ENCODE data around the gene D2HGDH.

The D2HGDH gene

DNA sequence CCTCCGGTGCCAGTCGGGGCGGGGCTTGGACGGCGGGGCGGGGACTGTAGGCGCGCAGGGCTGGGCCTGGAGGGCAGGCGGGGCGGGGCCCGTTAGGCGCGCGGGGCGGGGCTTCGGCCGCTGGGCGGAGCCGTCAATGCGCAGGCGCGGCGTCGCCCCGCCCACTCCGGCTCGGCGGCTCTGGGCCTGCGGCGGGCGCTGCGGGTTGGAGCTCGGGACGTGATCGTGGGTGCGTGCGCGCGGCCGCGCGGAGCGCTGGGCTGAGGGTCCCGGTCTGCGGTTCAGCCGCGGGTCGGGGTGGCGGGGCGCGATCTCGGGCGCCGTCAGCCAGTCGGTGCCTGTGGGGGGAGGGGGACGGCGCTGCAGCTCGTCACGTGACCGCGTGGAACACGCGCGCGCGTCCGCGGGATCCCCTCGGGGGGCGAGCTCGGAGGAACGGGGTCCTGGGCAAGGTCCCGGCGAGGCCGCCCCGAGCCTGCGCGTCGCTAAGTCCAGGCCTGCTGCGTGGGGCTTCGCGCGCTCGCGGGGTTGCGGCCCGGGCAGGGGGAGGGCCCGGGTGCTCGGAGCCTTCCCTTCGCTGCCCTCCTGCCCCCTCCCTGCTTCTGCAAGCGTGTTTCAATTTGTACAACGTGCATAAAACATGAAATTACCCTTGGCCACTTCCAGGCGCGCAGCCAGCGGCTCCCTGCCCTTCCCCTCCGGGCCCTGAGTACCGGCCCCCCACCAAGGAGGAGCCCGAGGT is at the start of gene D2HGDH:
TSS of gene D2HGDH (plus strand) at position 164 of the 742 bp plus-strand sequence. CDS start 595 bp downstream, outside the sequence.
- in situ Hi-C loops (cut with MboI; ENCODE audit: low sequenced_read_pairs), result loop anchor here (10.0 kb wide), 1 partner anchor 140 kb away; no protein-coding TSS in a partner anchor

DNA sequence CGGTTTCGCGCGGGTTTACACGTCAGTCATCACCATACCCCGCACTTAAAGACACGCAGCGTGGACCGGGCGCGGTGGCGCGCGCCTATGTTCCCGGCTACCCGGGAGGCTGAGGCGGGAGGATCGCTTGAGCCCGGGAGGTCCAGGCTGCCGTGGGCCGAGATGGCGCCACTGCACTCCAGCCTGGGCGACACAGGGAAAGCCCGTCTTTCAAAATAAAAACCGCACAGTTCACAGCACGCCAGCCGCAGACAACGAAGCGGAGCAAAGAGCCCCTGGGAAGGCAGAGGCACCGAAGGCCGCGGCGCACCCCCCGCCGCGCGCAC is 48.1 kb upstream of the D2HGDH start:
- in situ Hi-C loops (cut with MboI; ENCODE audit: low sequenced_read_pairs), result no loop called here

DNA sequence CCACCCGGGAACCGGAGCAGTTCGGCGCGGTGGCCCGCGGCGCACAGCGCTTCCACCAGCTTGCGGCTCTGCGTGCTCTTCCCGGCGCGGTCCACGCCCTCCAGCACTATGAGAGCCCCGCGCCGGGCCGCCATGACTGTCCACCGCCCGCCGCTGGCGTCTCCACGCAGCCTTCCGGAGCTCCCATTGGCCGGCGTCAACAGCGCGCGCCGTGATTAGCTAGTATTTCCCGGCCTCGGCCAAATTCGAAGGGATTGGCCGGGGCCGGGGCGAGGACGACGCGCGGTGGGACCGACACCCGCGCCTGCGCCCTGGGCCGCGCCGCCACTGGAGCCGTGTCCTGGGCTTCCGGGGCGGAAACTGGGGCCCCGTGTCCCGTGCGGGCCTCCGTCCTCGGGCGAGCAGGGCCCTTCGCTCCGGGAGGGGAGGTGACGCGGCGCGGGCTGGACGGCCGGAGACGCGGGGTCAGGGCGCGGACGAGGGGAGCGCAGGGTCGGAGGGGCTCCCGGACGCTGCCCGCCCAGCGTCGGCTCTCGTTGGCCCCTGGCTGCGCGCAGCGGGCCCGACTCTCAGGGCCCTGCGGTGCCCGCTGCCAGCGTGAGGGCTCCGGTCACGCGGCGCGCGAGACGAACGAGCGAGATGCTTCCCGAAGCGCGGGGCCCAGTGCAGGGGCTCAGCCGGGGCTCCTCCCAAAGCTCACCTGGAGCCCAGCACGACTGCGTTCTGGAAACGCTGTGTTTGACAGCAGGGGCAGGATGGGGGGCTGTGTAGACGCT is 47.6 kb upstream of the D2HGDH start, which contains the start of gene DTYMK:
TSS of gene DTYMK (minus strand) at position 166 of the 776 bp plus-strand sequence. CDS start at position 134, 32 bp downstream.
- in situ Hi-C loops (cut with MboI; ENCODE audit: low sequenced_read_pairs), result no loop called here

DNA sequence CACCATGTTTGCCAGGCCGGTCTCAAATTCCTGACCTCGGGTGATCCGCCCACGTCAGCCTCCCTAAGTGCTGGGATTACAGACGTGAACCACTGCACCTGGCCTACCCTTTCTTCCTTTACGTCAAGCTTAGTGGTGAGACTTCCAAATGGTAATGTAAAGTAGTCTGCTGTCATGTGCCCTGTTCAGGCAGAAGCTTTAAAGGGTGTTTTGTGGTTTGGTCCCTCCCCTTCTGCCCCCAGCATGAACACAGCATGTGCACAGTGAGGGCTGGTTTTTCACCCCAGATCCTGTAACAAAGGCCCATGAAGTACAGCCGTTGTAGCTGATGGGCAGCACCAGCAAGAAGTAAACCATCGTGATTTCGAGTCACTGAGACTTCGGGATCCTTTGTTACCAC is 45.1 kb upstream of the D2HGDH start:
- in situ Hi-C loops (cut with MboI; ENCODE audit: low sequenced_read_pairs), result no loop called here

DNA sequence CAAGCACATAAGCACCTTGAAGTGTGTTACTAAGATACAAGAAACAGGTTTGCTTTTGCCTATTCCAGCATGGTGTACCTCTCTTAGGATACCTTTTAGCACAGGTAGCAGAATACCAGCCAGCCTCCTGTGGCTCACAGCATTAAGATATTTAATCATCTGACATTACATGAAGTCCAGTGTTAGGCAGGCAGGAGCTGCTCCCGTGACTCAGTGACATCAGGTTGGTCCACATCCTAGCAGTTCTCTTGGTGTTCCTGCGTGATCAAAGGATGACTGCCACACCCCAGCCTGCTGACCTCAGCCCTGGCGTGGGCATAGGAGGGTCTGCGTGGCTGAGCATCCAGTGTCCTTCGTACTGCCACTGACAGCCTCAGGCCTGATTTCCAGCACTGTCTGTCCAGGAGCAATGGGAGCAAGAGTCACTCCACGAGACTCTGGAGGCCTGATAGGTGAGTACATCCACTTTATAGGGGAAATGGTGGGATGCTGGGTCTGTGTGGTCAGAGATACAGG is 44.2 kb upstream of the D2HGDH start:
- in situ Hi-C loops (cut with MboI; ENCODE audit: low sequenced_read_pairs), result no loop called here

- in situ Hi-C loops (cut with MboI; ENCODE audit: low sequenced_read_pairs), result no loop called here
Measured at GRCh38 chr2:241692448-241692847, 42.0 kb upstream of the D2HGDH start.

DNA sequence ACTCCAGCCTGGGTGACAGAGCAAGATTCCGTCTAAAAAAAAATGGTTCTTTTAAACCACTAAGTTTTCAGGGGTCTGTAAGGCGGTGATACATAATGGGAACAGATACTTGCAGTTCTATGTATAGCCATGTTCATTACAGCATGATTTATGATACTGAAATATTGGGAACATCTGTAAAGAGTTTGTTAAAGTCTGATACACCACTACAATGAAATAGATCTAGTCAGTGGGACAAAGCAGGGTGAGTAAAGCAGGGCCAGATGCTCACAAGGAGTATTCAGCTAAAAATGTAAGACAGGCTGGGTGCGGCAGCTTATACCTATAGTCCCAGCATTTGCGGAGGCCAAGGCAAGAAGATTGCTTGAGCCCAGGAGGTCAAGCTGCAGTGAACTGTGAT is 38.8 kb upstream of the D2HGDH start:
- in situ Hi-C loops (cut with MboI; ENCODE audit: low sequenced_read_pairs), result no loop called here

DNA sequence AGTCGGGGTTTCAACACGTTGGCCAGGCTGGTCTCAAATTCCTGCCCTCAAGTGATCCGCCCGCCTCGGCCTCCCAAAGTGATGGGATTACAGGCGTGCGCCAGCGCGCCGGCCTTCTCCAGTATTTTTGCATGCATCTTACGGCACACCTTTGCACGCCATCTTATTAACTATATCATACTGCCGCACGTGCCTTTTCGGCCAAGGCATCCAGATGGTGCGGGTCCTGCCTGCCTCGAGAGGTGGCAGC is 33.4 kb upstream of the D2HGDH start:
- in situ Hi-C loops (cut with MboI; ENCODE audit: low sequenced_read_pairs), result no loop called here

GRCh38 chr2:241701399-241702154 is 32.9 kb upstream of the D2HGDH start, which contains the start of gene ING5:
Gene ING5 (plus strand): TSS chr2:241702039. CDS start chr2:241702066, 27 bp downstream.
- in situ Hi-C loops (cut with MboI; ENCODE audit: low sequenced_read_pairs), result no loop called here

GRCh38 chr2:241702155-241703031 is 32.0 kb upstream of the D2HGDH start:
- in situ Hi-C loops (cut with MboI; ENCODE audit: low sequenced_read_pairs), result no loop called here

DNA sequence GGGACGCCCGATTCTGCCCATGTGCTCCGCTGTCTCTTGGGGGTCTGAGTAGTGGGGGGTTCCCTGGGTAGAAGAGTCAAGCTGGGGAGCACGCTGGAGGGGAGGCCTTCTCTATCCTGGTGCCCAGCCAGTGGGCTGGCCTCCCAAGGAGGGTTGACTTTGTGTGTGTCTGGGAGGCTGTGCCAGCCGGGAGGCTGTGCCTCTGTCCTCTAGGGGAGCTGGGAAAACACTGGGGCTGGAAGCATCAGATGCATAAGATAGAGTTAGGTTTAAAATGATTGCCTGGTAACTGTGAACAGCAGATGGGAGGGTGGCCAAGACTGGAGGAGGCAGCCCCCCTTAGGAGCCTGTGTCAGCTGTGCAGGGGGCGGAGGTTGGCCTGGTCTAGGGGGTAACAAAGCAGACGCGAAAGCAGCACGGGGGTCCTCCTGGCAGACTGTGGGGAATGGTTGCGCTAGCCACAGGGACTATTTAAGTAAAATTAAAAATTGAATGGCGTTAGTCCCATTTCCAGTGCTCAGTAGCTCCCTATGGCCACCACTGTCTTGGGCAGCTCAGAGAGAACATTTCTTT is 31.3 kb upstream of the D2HGDH start:
- in situ Hi-C loops (cut with MboI; ENCODE audit: low sequenced_read_pairs), result no loop called here

DNA sequence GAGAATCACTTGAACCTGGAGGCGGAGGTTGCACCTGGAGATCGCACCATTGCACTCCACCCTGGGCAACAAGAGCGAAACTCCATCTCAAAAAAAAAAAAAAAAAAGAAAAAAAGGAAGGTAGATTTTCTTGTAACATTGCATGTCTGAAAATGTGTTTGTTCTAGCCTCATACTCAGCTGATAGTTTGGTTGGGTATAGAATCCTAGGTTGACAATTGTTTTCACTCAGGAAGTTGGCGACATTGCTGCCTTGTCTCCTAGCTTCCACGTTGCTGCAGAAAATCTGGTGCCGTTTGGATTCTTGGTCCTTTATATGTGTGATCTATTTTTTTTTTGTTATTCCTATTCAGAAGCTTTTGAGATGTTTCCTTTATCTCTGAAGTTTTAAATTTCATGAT is 27.9 kb upstream of the D2HGDH start:
- in situ Hi-C loops (cut with MboI; ENCODE audit: low sequenced_read_pairs), result no loop called here

DNA sequence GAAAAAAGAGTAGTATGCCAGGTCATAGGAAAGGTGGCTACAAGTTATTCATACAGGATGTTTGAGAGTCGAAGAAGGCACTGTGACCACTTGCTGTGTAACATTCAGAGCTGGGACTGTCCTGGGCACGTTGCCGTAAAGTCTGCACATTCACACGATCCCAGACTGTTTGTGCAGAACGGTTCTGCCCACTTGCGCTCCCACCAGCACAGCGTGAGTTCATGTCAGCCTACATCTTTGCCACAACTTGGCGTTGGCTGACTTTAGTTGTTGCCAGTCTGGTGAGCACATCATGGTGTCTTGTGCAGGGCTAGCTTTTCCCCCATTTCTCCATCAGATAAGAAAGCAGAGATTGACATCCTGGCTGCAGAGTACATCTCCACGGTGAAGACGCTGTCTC is 25.6 kb upstream of the D2HGDH start:
- in situ Hi-C loops (cut with MboI; ENCODE audit: low sequenced_read_pairs), result no loop called here

- in situ Hi-C loops (cut with MboI; ENCODE audit: low sequenced_read_pairs), result no loop called here
Measured at GRCh38 chr2:241719093-241719492, 15.3 kb upstream of the D2HGDH start.

- in situ Hi-C loops (cut with MboI; ENCODE audit: low sequenced_read_pairs), result no loop called here
Measured at GRCh38 chr2:241720099-241720498, 14.3 kb upstream of the D2HGDH start.

GRCh38 chr2:241720560-241720959 is 13.9 kb upstream of the D2HGDH start:
- in situ Hi-C loops (cut with MboI; ENCODE audit: low sequenced_read_pairs), result no loop called here

DNA sequence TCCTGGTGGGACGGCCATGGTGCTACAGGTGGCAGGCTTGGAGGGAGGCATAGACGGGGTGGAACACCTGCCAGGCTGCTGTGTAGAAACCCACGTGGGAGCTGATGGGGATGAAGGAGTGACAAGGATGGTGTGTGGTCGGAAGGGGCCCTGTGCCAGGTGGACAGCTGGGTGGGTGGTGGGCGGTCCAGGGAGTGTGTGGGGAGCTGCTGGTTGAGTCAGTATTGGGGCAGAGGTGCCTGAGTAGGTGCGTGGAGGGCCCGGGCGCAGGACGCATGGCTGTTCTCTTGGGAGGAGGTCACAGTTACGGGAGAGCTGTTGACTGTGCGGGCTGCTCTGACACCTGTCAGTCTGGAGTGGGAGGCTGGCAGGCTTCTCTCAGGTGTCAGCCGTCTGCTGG is 12.6 kb upstream of the D2HGDH start:
- in situ Hi-C loops (cut with MboI; ENCODE audit: low sequenced_read_pairs), result no loop called here

DNA sequence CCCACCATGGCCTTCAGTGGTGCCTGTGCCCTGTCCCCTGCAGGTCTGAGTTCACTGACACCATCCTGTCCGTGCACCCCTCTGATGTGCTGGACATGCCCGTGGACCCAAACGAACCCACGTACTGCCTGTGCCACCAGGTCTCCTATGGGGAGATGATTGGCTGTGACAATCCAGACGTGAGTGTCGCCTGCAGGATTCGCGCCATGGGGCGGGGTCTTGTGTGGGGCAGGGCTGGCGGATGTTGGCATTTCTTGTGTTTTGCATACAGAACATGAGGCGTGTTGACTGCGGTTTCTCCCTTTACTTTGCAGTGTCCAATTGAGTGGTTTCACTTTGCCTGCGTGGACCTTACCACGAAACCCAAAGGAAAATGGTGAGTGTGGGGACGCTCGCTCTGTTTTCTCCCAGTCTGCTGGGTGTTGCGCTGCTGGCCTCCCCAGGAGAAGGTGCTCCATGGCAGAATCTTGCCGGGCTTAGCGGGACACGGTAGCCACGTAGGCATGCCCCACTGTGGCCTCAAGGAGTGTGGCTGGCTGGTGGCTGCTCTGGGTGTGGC is 11.5 kb upstream of the D2HGDH start:
- in situ Hi-C loops (cut with MboI; ENCODE audit: low sequenced_read_pairs), result no loop called here

- in situ Hi-C loops (cut with MboI; ENCODE audit: low sequenced_read_pairs), result no loop called here
Measured at GRCh38 chr2:241724259-241724974, 10.0 kb upstream of the D2HGDH start.

Measured in HL-60/S4 treated with retinoic acid at 250 ng/mL for 4 days and 3 days (cell line).